ENCODE data around the gene HECTD1.

GRCh38 chr14:31200702-31200990, 6.9 kb downstream of the HECTD1 start:
- no peak for TF ChIP-seq FOS (IDR thresholded peaks at IDR 0.05; ENCODE audit: borderline replicate concordance, extremely low read depth, insufficient read length)
- no peak for TF ChIP-seq RAD21 (IDR thresholded peaks at IDR 0.05; ENCODE audit: insufficient read depth, low read depth, low read length)
- no peak for TF ChIP-seq HDAC2 (IDR thresholded peaks at IDR 0.05)
- TF ChIP-seq CTCF (IDR thresholded peaks at IDR 0.05 in 2 of 3, conservative IDR thresholded peaks at IDR 0.05 in 1 of 3; ENCODE audit: control insufficient read depth in 2 of 3, extremely low read depth in 1 of 3, insufficient read depth in 1 of 3, low read depth in 3 of 3, low read length in 3 of 3), result no peak
- TF ChIP-seq ZSCAN29 (IDR thresholded peaks at IDR 0.05), result no peak
- TF ChIP-seq CHD4 (IDR thresholded peaks at IDR 0.05), result no peak
- TF ChIP-seq POLR2A (IDR thresholded peaks at IDR 0.05; ENCODE audit: low read depth, low read length), result no peak
- no peak for TF ChIP-seq PML (IDR thresholded peaks at IDR 0.05; ENCODE audit: low read length)
- no peak for TF ChIP-seq ZNF274 (IDR thresholded peaks at IDR 0.05; ENCODE audit: insufficient read depth, insufficient read length)
- no peak for TF ChIP-seq DPF2 (IDR thresholded peaks at IDR 0.05)
- TF ChIP-seq MXI1 (IDR thresholded peaks at IDR 0.05; ENCODE audit: low read depth, low read length), result no peak
- TF ChIP-seq POLR2AphosphoS5 (IDR thresholded peaks at IDR 0.05; ENCODE audit: low read length), result no peak
- no peak for TF ChIP-seq MTA2 (IDR thresholded peaks at IDR 0.05; ENCODE audit: low read depth)
